Stimulated activated CD4-positive, alpha-beta T cell treated with anti-CD3 and anti-CD28 coated beads, Interleukin-15, amount 100 ng/mL, for 1 hour (primary cell): ENCODE measurements around the gene FGFRL1.
A peak's percentile ranks its signal among the peaks of the same experiment; 100 is the strongest.
"Not testable (repeated sequence)": the region's sequence is repeated elsewhere in the genome, so short reads cannot be mapped to it uniquely, and the experiment has no call there.

Experiments
- DNase-seq, 2 donors: peaks; one replicate each; pipeline ENCODE4 v3.0.0-alpha.2; 2020; ENCODE audit warnings: low read depth in 1 of 2, low spot score in 1 of 2

The FGFRL1 gene

GRCh38 chr4:1048773-1049590, 37.6 kb downstream of the FGFRL1 start:
- DNase-seq: no peak

DNA sequence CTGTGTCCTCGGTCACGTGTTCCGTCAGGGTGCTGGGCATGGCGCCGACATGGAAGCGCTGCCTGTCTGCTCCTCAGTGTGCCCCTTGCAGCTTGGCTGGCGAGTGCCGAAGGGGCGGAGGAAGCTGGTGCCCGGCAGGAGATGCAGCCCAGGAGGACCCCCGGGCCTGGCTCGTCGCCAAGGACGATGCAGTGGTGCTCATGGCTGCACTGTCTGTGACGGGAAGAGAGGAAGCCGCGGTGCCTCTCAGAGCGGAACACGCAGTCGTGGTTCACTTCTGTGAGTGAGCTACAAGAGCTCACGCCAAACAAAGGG, 38.1 kb downstream of the FGFRL1 start:
- DNase-seq: no peak

- no peak for DNase-seq
These were observed 39.2 kb downstream of the FGFRL1 start for GRCh38 chr4:1050486-1051213.

DNA sequence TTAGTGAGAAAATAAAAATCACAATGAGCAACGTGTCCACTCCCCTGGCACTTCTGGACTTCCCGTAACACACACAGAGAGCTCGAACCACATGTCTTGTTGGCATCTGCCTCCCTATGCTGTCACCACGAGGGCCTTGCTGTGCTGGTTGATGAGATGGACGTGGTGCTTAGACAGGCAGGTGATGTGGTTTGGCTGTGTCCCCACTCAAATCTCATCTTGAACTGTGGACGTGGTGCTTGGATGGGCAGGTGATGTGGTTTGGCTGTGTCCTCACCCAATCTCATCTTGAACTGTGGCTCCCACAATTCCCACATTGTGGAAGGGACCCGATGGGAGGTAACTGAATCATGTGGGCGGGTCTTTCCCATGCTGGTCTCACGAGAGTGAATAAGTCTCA, 40.0 kb downstream of the FGFRL1 start:
- DNase-seq: no peak

GRCh38 chr4:1052231-1052671, 40.8 kb downstream of the FGFRL1 start:
- DNase-seq: no peak

DNA sequence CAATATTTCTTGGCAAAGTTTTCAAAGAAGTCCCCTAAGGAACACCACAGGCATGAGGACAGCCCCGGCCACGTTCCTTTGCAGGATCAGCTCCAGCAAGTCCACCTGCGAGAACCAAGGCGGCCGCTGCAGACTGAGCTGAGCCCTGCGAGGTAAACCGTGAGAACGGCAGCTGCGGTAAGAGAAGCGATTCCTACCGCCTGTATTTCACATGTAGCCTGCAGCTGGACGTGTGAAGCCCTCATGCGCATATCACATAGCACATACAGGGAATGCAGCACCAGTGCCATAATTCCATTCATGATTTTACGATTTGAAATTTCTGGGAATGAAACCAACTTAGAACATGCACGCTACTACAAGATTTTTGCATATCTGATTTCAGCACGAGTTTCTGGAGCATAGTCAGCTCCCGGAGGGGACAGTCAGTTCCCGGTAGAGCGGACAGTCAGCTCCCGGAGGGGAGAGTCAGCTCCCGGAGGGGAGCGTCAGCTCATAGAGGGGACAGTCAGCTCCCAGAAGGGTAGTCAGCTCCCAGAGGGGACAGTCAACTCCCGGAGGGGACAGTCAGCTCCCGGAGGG, 41.7 kb downstream of the FGFRL1 start:
- DNase-seq: no peak

- DNase-seq: not testable (repeated sequence)
These were observed 42.5 kb downstream of the FGFRL1 start for GRCh38 chr4:1053891-1054290.

DNA sequence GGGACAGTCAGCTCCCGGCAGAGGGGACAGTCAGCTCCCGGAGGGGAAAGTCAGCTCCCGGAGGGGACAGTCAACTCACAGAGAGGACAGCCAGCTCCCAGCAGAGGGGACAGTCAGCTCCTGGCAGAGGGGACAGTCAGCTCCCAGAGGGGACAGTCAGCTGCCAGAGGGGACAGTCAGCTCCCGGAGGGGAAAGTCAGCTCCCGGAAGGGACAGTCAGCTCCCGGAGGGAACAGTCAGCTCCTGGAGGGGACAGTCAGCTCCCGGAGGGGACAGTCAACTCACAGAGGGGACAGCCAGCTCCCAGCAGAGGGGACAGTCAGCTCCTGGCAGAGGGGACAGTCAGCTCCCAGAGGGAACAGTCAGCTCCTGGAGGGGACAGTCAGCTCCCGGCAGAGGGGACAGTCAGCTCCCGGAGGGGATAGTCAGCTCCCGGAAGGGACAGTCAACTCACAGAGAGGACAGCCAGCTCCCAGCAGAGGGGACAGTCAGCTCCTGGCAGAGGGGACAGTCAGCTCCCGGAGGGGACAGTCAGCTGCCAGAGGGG, 43.3 kb downstream of the FGFRL1 start:
- DNase-seq: not testable (repeated sequence)

DNA sequence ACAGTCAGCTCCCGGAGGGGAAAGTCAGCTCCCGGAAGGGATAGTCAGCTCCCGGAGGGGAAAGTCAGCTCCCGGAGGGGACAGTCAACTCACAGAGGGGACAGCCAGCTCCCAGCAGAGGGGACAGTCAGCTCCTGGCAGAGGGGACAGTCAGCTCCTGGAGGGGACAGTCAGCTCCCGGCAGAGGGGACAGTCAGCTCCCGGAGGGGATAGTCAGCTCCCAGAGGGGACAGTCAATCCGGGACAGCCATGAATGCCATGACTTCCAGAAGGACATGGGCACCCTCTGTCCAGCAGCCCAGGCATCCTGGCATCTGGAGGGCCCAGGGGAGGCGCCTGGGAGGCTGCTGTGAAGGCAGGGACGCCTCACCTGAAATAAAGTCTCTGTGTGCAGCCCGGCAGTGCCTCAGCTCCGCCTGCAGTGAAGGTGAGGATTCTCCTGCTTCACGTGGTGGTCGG, 43.8 kb downstream of the FGFRL1 start:
- not testable (repeated sequence) for DNase-seq

- DNase-seq: peak; percentile 58 to 59
These were observed 44.5 kb downstream of the FGFRL1 start for GRCh38 chr4:1055721-1056590.

- no peak for DNase-seq
These were observed 45.4 kb downstream of the FGFRL1 start for GRCh38 chr4:1056671-1057402.

DNA sequence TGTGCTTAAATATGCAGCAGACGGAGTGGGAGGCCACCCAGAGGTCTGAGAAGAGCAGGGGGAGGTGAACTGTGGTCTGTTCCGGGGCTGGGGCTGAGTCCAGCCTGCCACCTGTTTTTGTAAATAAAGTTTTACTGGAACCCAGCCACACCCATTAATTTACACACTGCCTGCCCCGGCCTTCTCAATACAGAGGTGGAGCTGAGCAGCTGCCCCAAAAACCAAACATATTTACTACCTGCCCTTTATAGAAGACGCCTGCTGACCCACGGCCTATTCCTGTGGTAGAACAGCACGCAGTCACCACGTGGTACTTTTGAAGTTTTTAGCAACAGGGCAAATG, 45.9 kb downstream of the FGFRL1 start:
- no peak for DNase-seq

- DNase-seq: no peak
These were observed 47.0 kb downstream of the FGFRL1 start for GRCh38 chr4:1058198-1058996.

DNA sequence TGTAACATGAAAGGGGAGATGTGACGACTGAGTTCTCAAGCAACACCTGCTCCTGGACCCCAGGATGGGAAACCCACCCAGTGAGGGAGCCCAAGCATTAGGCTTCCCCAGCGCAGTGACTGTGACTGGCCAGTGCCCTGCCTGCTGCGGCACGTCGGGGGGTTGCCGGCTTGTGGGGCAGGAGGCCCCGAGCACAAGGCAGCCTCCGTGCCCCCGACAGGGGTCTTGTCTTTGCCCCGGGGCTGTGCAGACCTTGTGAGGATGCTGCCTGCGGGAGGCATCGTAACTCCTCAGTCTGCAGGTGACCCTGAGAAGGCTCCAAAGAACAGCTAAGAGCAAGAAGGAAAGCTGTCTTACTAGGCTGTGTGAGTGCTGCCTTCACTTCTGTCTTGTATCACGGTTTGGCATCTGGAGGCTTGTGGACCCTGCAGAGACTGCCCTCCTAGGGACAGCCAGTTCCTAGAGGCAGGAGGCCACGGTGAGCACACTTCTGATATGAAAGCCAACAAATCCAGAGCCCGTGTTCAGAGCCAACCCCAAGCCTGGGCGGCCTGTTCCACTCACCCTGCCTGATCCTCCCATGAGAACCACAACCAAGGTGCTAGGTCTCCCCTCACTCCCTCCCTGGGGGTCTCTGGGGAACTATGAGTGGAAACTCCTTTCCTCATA, 47.7 kb downstream of the FGFRL1 start:
- no peak for DNase-seq

GRCh38 chr4:1060121-1060520, 48.7 kb downstream of the FGFRL1 start:
- no peak for DNase-seq

DNA sequence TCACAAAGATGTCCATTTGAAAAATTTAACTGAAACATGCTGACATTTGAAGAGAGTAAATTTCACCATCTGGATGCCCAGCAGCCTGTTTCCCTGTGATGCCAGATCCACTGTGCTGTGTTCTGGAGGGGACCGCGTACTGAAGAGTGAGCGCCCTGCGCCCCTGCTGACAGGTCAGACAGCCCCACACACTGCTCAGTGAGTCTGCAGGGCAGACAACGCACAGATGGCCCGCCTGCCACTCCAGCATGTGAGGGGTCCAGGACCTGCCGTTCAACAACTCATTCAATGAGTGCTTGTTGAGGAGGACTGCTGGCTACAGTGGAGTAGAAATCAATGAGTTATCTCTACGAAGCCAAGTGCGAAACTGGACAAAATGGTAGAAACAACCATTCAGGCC, 49.2 kb downstream of the FGFRL1 start:
- DNase-seq: no peak

- no peak for DNase-seq
These were observed 49.8 kb downstream of the FGFRL1 start for GRCh38 chr4:1061056-1061700.

DNA sequence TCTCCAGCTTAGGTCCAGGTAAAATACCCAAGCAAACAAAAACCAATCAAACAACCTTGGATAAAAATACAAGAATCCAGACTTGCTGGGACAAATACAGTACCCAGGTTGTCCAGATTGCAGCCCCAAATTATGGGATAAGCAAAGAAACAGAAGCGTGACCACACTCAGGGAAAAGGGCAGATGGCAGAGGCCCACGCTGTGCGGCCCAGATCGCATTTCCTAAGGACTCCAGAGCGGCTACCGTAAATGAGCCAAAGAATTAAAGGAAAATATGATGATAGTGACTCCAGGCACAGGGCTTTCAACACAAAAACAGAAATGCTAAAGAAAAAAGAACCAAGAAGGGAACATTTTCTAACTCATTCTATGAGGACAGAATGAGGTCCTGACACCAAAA, 50.3 kb downstream of the FGFRL1 start:
- DNase-seq: no peak
